ENCODE results near the gene CACNA2D3.

Gene CACNA2D3

GRCh38 chr3:54745843-54746242 is 623.5 kb downstream of the CACNA2D3 start:
- in situ Hi-C loops (cut with HindIII; ENCODE audit: low pct_ligation_motif_present, low pct_unique_long_range_greater_than_20kb, low sequenced_read_pairs), result no loop called here
- no peak for DNase-seq

- in situ Hi-C loops (cut with HindIII; ENCODE audit: low pct_ligation_motif_present, low pct_unique_long_range_greater_than_20kb, low sequenced_read_pairs), result no loop called here
- DNase-seq, result no peak
These were observed 624.4 kb downstream of the CACNA2D3 start for GRCh38 chr3:54746722-54747121.

- in situ Hi-C loops (cut with HindIII; ENCODE audit: low pct_ligation_motif_present, low pct_unique_long_range_greater_than_20kb, low sequenced_read_pairs), result no loop called here
These were observed 633.4 kb downstream of the CACNA2D3 start for GRCh38 chr3:54755756-54756155.

GRCh38 chr3:54756330-54756731 is 634.0 kb downstream of the CACNA2D3 start:
- in situ Hi-C loops (cut with HindIII; ENCODE audit: low pct_ligation_motif_present, low pct_unique_long_range_greater_than_20kb, low sequenced_read_pairs), result no loop called here
- DNase-seq, result peak; percentile 79

More at GRCh38 chr3:54755756-54756155, 633.4 kb downstream of the CACNA2D3 start:
- DNase-seq, result no peak

- no peak for DNase-seq
- in situ Hi-C loops (cut with HindIII; ENCODE audit: low pct_ligation_motif_present, low pct_unique_long_range_greater_than_20kb, low sequenced_read_pairs), result no loop called here
These were observed 636.1 kb downstream of the CACNA2D3 start for GRCh38 chr3:54758461-54758860.

GRCh38 chr3:54759166-54759565 is 636.8 kb downstream of the CACNA2D3 start:
- in situ Hi-C loops (cut with HindIII; ENCODE audit: low pct_ligation_motif_present, low pct_unique_long_range_greater_than_20kb, low sequenced_read_pairs), result no loop called here
- no peak for DNase-seq

- no peak for DNase-seq
- in situ Hi-C loops (cut with HindIII; ENCODE audit: low pct_ligation_motif_present, low pct_unique_long_range_greater_than_20kb, low sequenced_read_pairs), result no loop called here
These were observed 637.8 kb downstream of the CACNA2D3 start for GRCh38 chr3:54760201-54760600.

- in situ Hi-C loops (cut with HindIII; ENCODE audit: low pct_ligation_motif_present, low pct_unique_long_range_greater_than_20kb, low sequenced_read_pairs), result no loop called here
- DNase-seq, result no peak
These were observed 639.3 kb downstream of the CACNA2D3 start for GRCh38 chr3:54761637-54762036.

GRCh38 chr3:54764911-54765310 is 642.6 kb downstream of the CACNA2D3 start:
- in situ Hi-C loops (cut with HindIII; ENCODE audit: low pct_ligation_motif_present, low pct_unique_long_range_greater_than_20kb, low sequenced_read_pairs), result no loop called here
- no peak for DNase-seq

- in situ Hi-C loops (cut with HindIII; ENCODE audit: low pct_ligation_motif_present, low pct_unique_long_range_greater_than_20kb, low sequenced_read_pairs), result no loop called here
- no peak for DNase-seq
These were observed 648.7 kb downstream of the CACNA2D3 start for GRCh38 chr3:54771050-54771449.

- DNase-seq, result no peak
- in situ Hi-C loops (cut with HindIII; ENCODE audit: low pct_ligation_motif_present, low pct_unique_long_range_greater_than_20kb, low sequenced_read_pairs), result no loop called here
These were observed 649.7 kb downstream of the CACNA2D3 start for GRCh38 chr3:54772051-54772450.

- in situ Hi-C loops (cut with HindIII; ENCODE audit: low pct_ligation_motif_present, low pct_unique_long_range_greater_than_20kb, low sequenced_read_pairs), result no loop called here
- no peak for DNase-seq
These were observed 650.4 kb downstream of the CACNA2D3 start for GRCh38 chr3:54772746-54773145.

GRCh38 chr3:54773271-54773670 is 650.9 kb downstream of the CACNA2D3 start:
- no peak for DNase-seq
- in situ Hi-C loops (cut with HindIII; ENCODE audit: low pct_ligation_motif_present, low pct_unique_long_range_greater_than_20kb, low sequenced_read_pairs), result no loop called here

GRCh38 chr3:54776601-54777000 is 654.2 kb downstream of the CACNA2D3 start:
- in situ Hi-C loops (cut with HindIII; ENCODE audit: low pct_ligation_motif_present, low pct_unique_long_range_greater_than_20kb, low sequenced_read_pairs), result no loop called here
- no peak for DNase-seq

- in situ Hi-C loops (cut with HindIII; ENCODE audit: low pct_ligation_motif_present, low pct_unique_long_range_greater_than_20kb, low sequenced_read_pairs), result no loop called here
These were observed 654.8 kb downstream of the CACNA2D3 start for GRCh38 chr3:54777141-54777540.

GRCh38 chr3:54780336-54780735 is 658.0 kb downstream of the CACNA2D3 start:
- in situ Hi-C loops (cut with HindIII; ENCODE audit: low pct_ligation_motif_present, low pct_unique_long_range_greater_than_20kb, low sequenced_read_pairs), result no loop called here
- DNase-seq, result no peak

More at GRCh38 chr3:54777141-54777540, 654.8 kb downstream of the CACNA2D3 start:
- no peak for DNase-seq

GRCh38 chr3:54781728-54782127 is 659.4 kb downstream of the CACNA2D3 start:
- in situ Hi-C loops (cut with HindIII; ENCODE audit: low pct_ligation_motif_present, low pct_unique_long_range_greater_than_20kb, low sequenced_read_pairs), result no loop called here
- no peak for DNase-seq

GRCh38 chr3:54783611-54784010 is 661.3 kb downstream of the CACNA2D3 start:
- peak; percentile 13 for DNase-seq
- in situ Hi-C loops (cut with HindIII; ENCODE audit: low pct_ligation_motif_present, low pct_unique_long_range_greater_than_20kb, low sequenced_read_pairs), result no loop called here

GRCh38 chr3:54784021-54784420 is 661.7 kb downstream of the CACNA2D3 start:
- no peak for DNase-seq
- in situ Hi-C loops (cut with HindIII; ENCODE audit: low pct_ligation_motif_present, low pct_unique_long_range_greater_than_20kb, low sequenced_read_pairs), result no loop called here

GRCh38 chr3:54785976-54786375 is 663.6 kb downstream of the CACNA2D3 start:
- DNase-seq, result no peak
- in situ Hi-C loops (cut with HindIII; ENCODE audit: low pct_ligation_motif_present, low pct_unique_long_range_greater_than_20kb, low sequenced_read_pairs), result no loop called here

GRCh38 chr3:54790051-54790450 is 667.7 kb downstream of the CACNA2D3 start:
- in situ Hi-C loops (cut with HindIII; ENCODE audit: low pct_ligation_motif_present, low pct_unique_long_range_greater_than_20kb, low sequenced_read_pairs), result no loop called here
- no peak for DNase-seq
